OCI-LY1 (cell line): ENCODE results near the gene VSIR.

Experiments
- H2AFZ ChIP-seq: fragments of 200-600 bp; sonication (generic), shearing (Covaris generic); 2 replicates; pipeline ENCODE4 v1.6.0; 2014; ENCODE audit warnings: antibody characterized with exemption, mild to moderate bottlenecking, low read length
- H3F3A ChIP-seq: fragments of 200-600 bp; sonication (generic), shearing (Covaris generic); 2 replicates; pipeline ENCODE4 v1.6.0; 2014; ENCODE audit warnings: mild to moderate bottlenecking, antibody characterized with exemption, low read length, moderate library complexity; ENCODE audit not compliant: insufficient read depth
- H3K27ac ChIP-seq: fragments of 200-600 bp; sonication (generic); 2 replicates; pipeline ENCODE4 v1.5.1; 2014; ENCODE audit warnings: low read length, mixed run types, mild to moderate bottlenecking, low read depth; ENCODE audit not compliant: poor library complexity, severe bottlenecking
- H3K27me3 ChIP-seq: fragments of 200-600 bp; sonication (generic); 2 replicates; pipeline ENCODE4 v1.6.0; 2014; ENCODE audit warnings: antibody characterized with exemption, mild to moderate bottlenecking, low read length, moderate library complexity; ENCODE audit not compliant: insufficient read depth
- H3K36me3 ChIP-seq: fragments of 200-600 bp; sonication (generic); 2 replicates; pipeline ENCODE4 v1.6.1; 2014; ENCODE audit warnings: mild to moderate bottlenecking, antibody characterized with exemption, low read length, moderate library complexity, mixed read lengths; ENCODE audit not compliant: insufficient read depth
- H3K4me1 ChIP-seq: fragments of 200-600 bp; sonication (generic); 2 replicates; pipeline ENCODE4 v1.5.1; 2014; ENCODE audit warnings: mild to moderate bottlenecking, low read length, moderate library complexity; ENCODE audit not compliant: insufficient read depth, severe bottlenecking
- H3K4me2 ChIP-seq: fragments of 200-600 bp; sonication (generic), shearing (Covaris generic); 2 replicates; pipeline ENCODE4 v1.6.1; 2014; ENCODE audit warnings: low read length
- H3K4me3 ChIP-seq: fragments of 200-600 bp; sonication (generic); 2 replicates; pipeline ENCODE4 v1.5.1; 2014; ENCODE audit warnings: low read length, low read depth, mild to moderate bottlenecking, mixed read lengths; ENCODE audit not compliant: poor library complexity, severe bottlenecking
- H3K79me2 ChIP-seq: fragments of 200-600 bp; shearing (Covaris generic); 2 replicates; pipeline ENCODE4 v1.6.1; 2016; ENCODE audit warnings: mixed run types, low read length, mixed read lengths; ENCODE audit not compliant: insufficient read depth
- H3K9ac ChIP-seq: fragments of 200-600 bp; sonication (generic), shearing (Covaris generic); 2 replicates; pipeline ENCODE4 v1.6.1; 2014; ENCODE audit warnings: mild to moderate bottlenecking, low read length, mixed read lengths
- H3K9me2 ChIP-seq: fragments of 200-600 bp; sonication (generic), shearing (Covaris generic); 2 replicates; pipeline ENCODE4 v1.6.1; 2014; ENCODE audit warnings: low read depth, mild to moderate bottlenecking, low read length, mixed read lengths
- H3K9me3 ChIP-seq: fragments of 200-600 bp; shearing (Covaris generic); 2 replicates; pipeline ENCODE4 v1.6.1; 2014; ENCODE audit warnings: low read length, mixed read lengths
- H4K20me1 ChIP-seq: fragments of 200-600 bp; sonication (generic), shearing (Covaris generic); 2 replicates; pipeline ENCODE4 v1.6.0; 2016; ENCODE audit warnings: mild to moderate bottlenecking, low read length; ENCODE audit not compliant: insufficient read depth
- CTCF ChIP-seq: fragments of 200-600 bp; sonication (generic), shearing (Covaris generic); IDR thresholded peaks from 2 replicates; pipeline ENCODE4 v1.5.1; 2017; ENCODE audit warnings: mild to moderate bottlenecking, antibody characterized with exemption, low read length, moderate library complexity, mixed read lengths
- EZH2 ChIP-seq: fragments of 200-600 bp; sonication (generic), shearing (Covaris generic); IDR thresholded peaks from 2 replicates; pipeline ENCODE4 v1.8.0; 2017; ENCODE audit warnings: borderline replicate concordance, mixed run types, mild to moderate bottlenecking, antibody characterized with exemption, low read length, moderate library complexity, mixed read lengths

Gene VSIR

GRCh38 chr10:71724539-71724938 lies 48.8 kb downstream of the VSIR start:
- no peak overlapping the region for H3K4me2 ChIP-seq
- H3K9ac ChIP-seq = no peak overlapping the region
- peaks cover 42% of the 10 kb centered on the region for H3K4me1 ChIP-seq
- H3F3A ChIP-seq = no peaks in the 10 kb centered on the region
- H3K36me3 ChIP-seq = no peaks in the 10 kb centered on the region
- H3K27me3 ChIP-seq = 0 out of 2 replicates have a peak, but pooled peaks cover 6% of the 10 kb centered on the region
- no peaks in the 10 kb centered on the region for H4K20me1 ChIP-seq
- no peak overlapping the region for H3K4me3 ChIP-seq
- no peak overlapping the region for H2AFZ ChIP-seq
- no peak overlapping the region for H3K27ac ChIP-seq
- no peaks in the 10 kb centered on the region for H3K9me2 ChIP-seq
- H3K9me3 ChIP-seq = no peaks in the 10 kb centered on the region
- no peaks in the 10 kb centered on the region for H3K79me2 ChIP-seq
- TF ChIP-seq CTCF (no peak), EZH2 (no peak)

GRCh38 chr10:71723311-71723710 lies 50.0 kb downstream of the VSIR start:
- peaks cover 30% of the 10 kb centered on the region for H3K4me1 ChIP-seq

GRCh38 chr10:71722849-71723248 lies 50.5 kb downstream of the VSIR start:
- Histone ChIP-seq H3K27me3 (0 out of 2 replicates have a peak, but pooled peaks cover 6% of the 10 kb centered on the region), H3K9me3 (no peaks in the 10 kb centered on the region), H4K20me1 (no peaks in the 10 kb centered on the region), H3F3A (no peaks in the 10 kb centered on the region), H3K4me1 (peaks cover 25% of the 10 kb centered on the region), H3K4me3 (no peak overlapping the region), H3K9me2 (no peaks in the 10 kb centered on the region), H3K9ac (no peak overlapping the region), H3K27ac (no peak overlapping the region), H2AFZ (no peak overlapping the region), H3K4me2 (no peak overlapping the region), H3K79me2 (no peaks in the 10 kb centered on the region), H3K36me3 (no peaks in the 10 kb centered on the region)
- TF ChIP-seq CTCF = no peak
- TF ChIP-seq EZH2 = no peak

More at GRCh38 chr10:71723311-71723710, 50.0 kb downstream of the VSIR start:
- H3K79me2 ChIP-seq = no peaks in the 10 kb centered on the region
- H3K9me3 ChIP-seq = no peaks in the 10 kb centered on the region
- TF ChIP-seq EZH2 = no peak
- TF ChIP-seq CTCF = no peak
- H2AFZ ChIP-seq = no peak overlapping the region
- no peak overlapping the region for H3K9ac ChIP-seq
- no peak overlapping the region for H3K4me3 ChIP-seq
- no peaks in the 10 kb centered on the region for H3K36me3 ChIP-seq
- no peaks in the 10 kb centered on the region for H3F3A ChIP-seq
- H4K20me1 ChIP-seq = no peaks in the 10 kb centered on the region
- H3K27ac ChIP-seq = no peak overlapping the region
- H3K4me2 ChIP-seq = no peak overlapping the region
- 0 out of 2 replicates have a peak, but pooled peaks cover 6% of the 10 kb centered on the region for H3K27me3 ChIP-seq
- no peaks in the 10 kb centered on the region for H3K9me2 ChIP-seq
